HEK293 (cell line): ENCODE data around the gene ZNF33A.

Experiments
- CTCF ChIA-PET: fragments of 350-600 bp; formaldehyde crosslinking; extraction: SDS; loops from one replicate; lab custom pipeline; 2021; ENCODE audit warnings: antibody characterized with exemption; lab: Yijun Ruan, JAX
- POLR2A ChIA-PET: fragments of 300-600 bp; formaldehyde crosslinking; extraction: SDS; loops from one replicate; lab custom pipeline; 2020; ENCODE audit warnings: antibody characterized with exemption, inconsistent platforms; lab: Yijun Ruan, JAX
- H3K27ac ChIP-seq: fragments of 200-500 bp; sonication (Bioruptor generic); 2 replicates; pipeline ENCODE4 v1.5.1; 2014; ENCODE audit warnings: low read depth, low read length, control low read depth, inconsistent platforms; ENCODE audit errors: extremely low read depth
- H3K36me3 ChIP-seq, 2 experiments: fragments of 200-500 bp in 1 of 2; sonication (Bioruptor generic) in 1 of 2; 1 replicate in 1 of 2; 2 replicates in 1 of 2; pipeline ENCODE4 v1.5.1; 2014 to 2017; ENCODE audit warnings: inconsistent platforms in 2 of 2, low read length in 2 of 2; ENCODE audit not compliant: control insufficient read depth in 2 of 2, insufficient read depth in 1 of 2
- H3K4me1 ChIP-seq: fragments of 200-500 bp; sonication (Bioruptor generic); 2 replicates; pipeline ENCODE4 v1.5.1; 2014; ENCODE audit warnings: mild to moderate bottlenecking, low read length, inconsistent platforms; ENCODE audit not compliant: control insufficient read depth, insufficient read depth
- H3K4me3 ChIP-seq: 2 replicates; pipeline ENCODE4 v1.5.1; 2011; ENCODE audit warnings: low read depth, mild to moderate bottlenecking, control low read depth, low read length, moderate library complexity
- H3K9me3 ChIP-seq: fragments of 200-500 bp; sonication (Bioruptor generic); 2 replicates; pipeline ENCODE4 v1.5.1; 2014; ENCODE audit warnings: low read depth, low read length, inconsistent platforms; ENCODE audit not compliant: control insufficient read depth, insufficient read depth
- BCL11A ChIP-seq: fragments of 450-650 bp; formaldehyde crosslinking; IDR thresholded peaks from 2 replicates; pipeline ENCODE4 v1.5.1; 2016; ENCODE audit warnings: low read depth, missing biosample characterization, missing genetic modification characterization
- KLF8 ChIP-seq: fragments of 450-650 bp; formaldehyde crosslinking; IDR thresholded peaks from 2 replicates; pipeline ENCODE4 v1.5.1; 2016; ENCODE audit warnings: missing biosample characterization, missing genetic modification characterization
- SCRT1 ChIP-seq: fragments of 450-650 bp; formaldehyde crosslinking; IDR thresholded peaks from 2 replicates; pipeline ENCODE4 v1.5.1; 2016; ENCODE audit warnings: missing biosample characterization, missing genetic modification characterization, borderline replicate concordance
- YY1 ChIP-seq: fragments of 450-650 bp; formaldehyde crosslinking; IDR thresholded peaks from 2 replicates; pipeline ENCODE4 v1.5.1; 2018; ENCODE audit warnings: missing biosample characterization, missing genetic modification characterization
- ZBTB10 ChIP-seq: fragments of 450-650 bp; formaldehyde crosslinking; IDR thresholded peaks from 2 replicates; pipeline ENCODE4 v1.5.1; 2016; ENCODE audit warnings: missing biosample characterization, missing genetic modification characterization
- ZBTB44 ChIP-seq: fragments of 450-650 bp; IDR thresholded peaks from 2 replicates; pipeline ENCODE4 v1.5.1; 2018; ENCODE audit warnings: missing biosample characterization, mild to moderate bottlenecking, missing genetic modification characterization
- ZBTB48 ChIP-seq: fragments of 450-650 bp; formaldehyde crosslinking; IDR thresholded peaks from 2 replicates; pipeline ENCODE4 v1.5.1; 2016; ENCODE audit warnings: missing biosample characterization, missing genetic modification characterization
- ZBTB6 ChIP-seq: fragments of 450-650 bp; formaldehyde crosslinking; IDR thresholded peaks from 2 replicates; pipeline ENCODE4 v1.5.1; 2017; ENCODE audit warnings: missing biosample characterization, missing genetic modification characterization
- ZIC2 ChIP-seq: fragments of 450-650 bp; formaldehyde crosslinking; IDR thresholded peaks from 2 replicates; pipeline ENCODE4 v1.5.1; 2016; ENCODE audit warnings: missing biosample characterization, missing genetic modification characterization
- ZNF221 ChIP-seq: fragments of 450-650 bp; formaldehyde crosslinking; IDR thresholded peaks from 2 replicates; pipeline ENCODE4 v1.5.1; 2017; ENCODE audit warnings: missing biosample characterization, missing genetic modification characterization, borderline replicate concordance
- ZNF24 ChIP-seq: fragments of 450-650 bp; formaldehyde crosslinking; IDR thresholded peaks from 2 replicates; pipeline ENCODE4 v1.5.1; 2016; ENCODE audit warnings: missing biosample characterization, missing genetic modification characterization
- ZNF324 ChIP-seq: fragments of 450-650 bp; formaldehyde crosslinking; IDR thresholded peaks from 2 replicates; pipeline ENCODE4 v1.5.1; 2016; ENCODE audit warnings: missing biosample characterization, missing genetic modification characterization
- ZNF426 ChIP-seq: fragments of 450-650 bp; formaldehyde crosslinking; IDR thresholded peaks from 2 replicates; pipeline ENCODE4 v1.5.1; 2017; ENCODE audit warnings: missing biosample characterization, missing genetic modification characterization, mild to moderate bottlenecking, inconsistent platforms, moderate library complexity
- ZNF629 ChIP-seq: fragments of 450-650 bp; formaldehyde crosslinking; IDR thresholded peaks from 2 replicates; pipeline ENCODE4 v1.5.1; 2017; ENCODE audit warnings: missing biosample characterization, missing genetic modification characterization
- ZNF670 ChIP-seq: fragments of 450-650 bp; formaldehyde crosslinking; IDR thresholded peaks from 2 replicates; pipeline ENCODE4 v1.5.1; 2016; ENCODE audit warnings: missing biosample characterization, missing genetic modification characterization, low read depth
- ZNF707 ChIP-seq: fragments of 450-650 bp; formaldehyde crosslinking; IDR thresholded peaks from 2 replicates; pipeline ENCODE4 v1.5.1; 2016; ENCODE audit warnings: missing biosample characterization, missing genetic modification characterization
- ZNF76 ChIP-seq: fragments of 450-650 bp; formaldehyde crosslinking; IDR thresholded peaks from 2 replicates; pipeline ENCODE4; 2016; ENCODE audit warnings: low read depth, missing biosample characterization, missing genetic modification characterization, borderline replicate concordance
- ZXDB ChIP-seq: fragments of 450-650 bp; formaldehyde crosslinking; IDR thresholded peaks from 2 replicates; pipeline ENCODE4 v1.5.1; 2016; ENCODE audit warnings: missing biosample characterization, missing genetic modification characterization
- TF ChIP-seq, protein P1 (sequence below): fragments of 450-650 bp; formaldehyde crosslinking; IDR thresholded peaks from 2 replicates; pipeline ENCODE4 v1.5.1; 2017; ENCODE audit warnings: missing biosample characterization, missing genetic modification characterization
- TF ChIP-seq, protein P2 (sequence below): fragments of 450-650 bp; formaldehyde crosslinking; IDR thresholded peaks from 2 replicates; pipeline ENCODE4 v1.5.1; 2016; ENCODE audit warnings: missing biosample characterization, missing genetic modification characterization
- TF ChIP-seq, protein P3 (sequence below): fragments of 450-650 bp; formaldehyde crosslinking; IDR thresholded peaks from 2 replicates; pipeline ENCODE4 v1.5.1; 2016; ENCODE audit warnings: missing biosample characterization, missing genetic modification characterization

The ZNF33A gene

GRCh38 chr10:38093816-38094157 lies 83.3 kb downstream of the ZNF33A start (continued):
- no peak for TF ChIP-seq ZXDB
- no peak for TF ChIP-seq ZNF221 (tag by site-specific recombination)
- TF ChIP-seq, all 188 proteins: peak for 0

GRCh38 chr10:38094158-38094926 lies 83.9 kb downstream of the ZNF33A start, which contains the start of gene ZNF37A:
Gene ZNF37A, plus strand, starts transcription at chr10:38094337. Its CDS starts 2,281 bp downstream, at chr10:38096618.
- Histone ChIP-seq H3K36me3 (peaks cover 22 to 42% of the 10 kb centered on the region in 2 experiments), H3K9me3 (no peaks in the 10 kb centered on the region), H3K4me1 (no peaks in the 10 kb centered on the region; the same call in 1 of the 2 replicates), H3K27ac (peak within 1 kb of the TSS; percentile 47; the same call in 1 of the 2 replicates), H3K4me3 (peak within 1 kb of the TSS; percentile 72)
- CTCF ChIA-PET = no interaction called here
- POLR2A ChIA-PET = interaction anchor here (0.8 to 1.2 kb wide), 2 partner anchors 84 to 117 kb away, joined by 3 to 5 read pairs; partner anchors contain the start of gene ZNF33A
- TF ChIP-seq ZNF707 = no peak
- 0 out of 2 replicates have a peak, but pooled peaks have one; percentile 14 for TF ChIP-seq ZBTB6 (tag by site-specific recombination)
- peak; percentile 37; the same call in 1 of the 2 replicates for TF ChIP-seq ZBTB44 (tag by site-specific recombination)
- TF ChIP-seq ZNF670 (tag by site-specific recombination) = no peak
- TF ChIP-seq ZIC2 (tag by site-specific recombination) = no peak
- peak; percentile 82 for TF ChIP-seq ZXDB
- TF ChIP-seq SCRT1 = peak; percentile 49; the same call in 1 of the 2 replicates
- TF ChIP-seq ZNF324 = 0 out of 2 replicates have a peak, but pooled peaks have one; percentile 11
- no peak for TF ChIP-seq BCL11A (tag by site-specific recombination)
- TF ChIP-seq ZNF24 (tag by site-specific recombination) = no peak
- no peak for TF ChIP-seq ZBTB10 (tag by site-specific recombination)
- TF ChIP-seq YY1 (tag by site-specific recombination) = peak; percentile 37; the same call in 1 of the 2 replicates
- TF ChIP-seq ZNF426 (tag by site-specific recombination) = no peak
- TF ChIP-seq ZNF76 = peak; percentile 96
- 0 out of 2 replicates have a peak, but pooled peaks have one; percentile 17 for TF ChIP-seq KLF8 (tag by site-specific recombination)
- TF ChIP-seq, protein P1, sequence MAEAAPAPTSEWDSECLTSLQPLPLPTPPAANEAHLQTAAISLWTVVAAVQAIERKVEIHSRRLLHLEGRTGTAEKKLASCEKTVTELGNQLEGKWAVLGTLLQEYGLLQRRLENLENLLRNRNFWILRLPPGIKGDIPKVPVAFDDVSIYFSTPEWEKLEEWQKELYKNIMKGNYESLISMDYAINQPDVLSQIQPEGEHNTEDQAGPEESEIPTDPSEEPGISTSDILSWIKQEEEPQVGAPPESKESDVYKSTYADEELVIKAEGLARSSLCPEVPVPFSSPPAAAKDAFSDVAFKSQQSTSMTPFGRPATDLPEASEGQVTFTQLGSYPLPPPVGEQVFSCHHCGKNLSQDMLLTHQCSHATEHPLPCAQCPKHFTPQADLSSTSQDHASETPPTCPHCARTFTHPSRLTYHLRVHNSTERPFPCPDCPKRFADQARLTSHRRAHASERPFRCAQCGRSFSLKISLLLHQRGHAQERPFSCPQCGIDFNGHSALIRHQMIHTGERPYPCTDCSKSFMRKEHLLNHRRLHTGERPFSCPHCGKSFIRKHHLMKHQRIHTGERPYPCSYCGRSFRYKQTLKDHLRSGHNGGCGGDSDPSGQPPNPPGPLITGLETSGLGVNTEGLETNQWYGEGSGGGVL = peak; percentile 40; the same call in 1 of the 2 replicates
- TF ChIP-seq, protein P2, sequence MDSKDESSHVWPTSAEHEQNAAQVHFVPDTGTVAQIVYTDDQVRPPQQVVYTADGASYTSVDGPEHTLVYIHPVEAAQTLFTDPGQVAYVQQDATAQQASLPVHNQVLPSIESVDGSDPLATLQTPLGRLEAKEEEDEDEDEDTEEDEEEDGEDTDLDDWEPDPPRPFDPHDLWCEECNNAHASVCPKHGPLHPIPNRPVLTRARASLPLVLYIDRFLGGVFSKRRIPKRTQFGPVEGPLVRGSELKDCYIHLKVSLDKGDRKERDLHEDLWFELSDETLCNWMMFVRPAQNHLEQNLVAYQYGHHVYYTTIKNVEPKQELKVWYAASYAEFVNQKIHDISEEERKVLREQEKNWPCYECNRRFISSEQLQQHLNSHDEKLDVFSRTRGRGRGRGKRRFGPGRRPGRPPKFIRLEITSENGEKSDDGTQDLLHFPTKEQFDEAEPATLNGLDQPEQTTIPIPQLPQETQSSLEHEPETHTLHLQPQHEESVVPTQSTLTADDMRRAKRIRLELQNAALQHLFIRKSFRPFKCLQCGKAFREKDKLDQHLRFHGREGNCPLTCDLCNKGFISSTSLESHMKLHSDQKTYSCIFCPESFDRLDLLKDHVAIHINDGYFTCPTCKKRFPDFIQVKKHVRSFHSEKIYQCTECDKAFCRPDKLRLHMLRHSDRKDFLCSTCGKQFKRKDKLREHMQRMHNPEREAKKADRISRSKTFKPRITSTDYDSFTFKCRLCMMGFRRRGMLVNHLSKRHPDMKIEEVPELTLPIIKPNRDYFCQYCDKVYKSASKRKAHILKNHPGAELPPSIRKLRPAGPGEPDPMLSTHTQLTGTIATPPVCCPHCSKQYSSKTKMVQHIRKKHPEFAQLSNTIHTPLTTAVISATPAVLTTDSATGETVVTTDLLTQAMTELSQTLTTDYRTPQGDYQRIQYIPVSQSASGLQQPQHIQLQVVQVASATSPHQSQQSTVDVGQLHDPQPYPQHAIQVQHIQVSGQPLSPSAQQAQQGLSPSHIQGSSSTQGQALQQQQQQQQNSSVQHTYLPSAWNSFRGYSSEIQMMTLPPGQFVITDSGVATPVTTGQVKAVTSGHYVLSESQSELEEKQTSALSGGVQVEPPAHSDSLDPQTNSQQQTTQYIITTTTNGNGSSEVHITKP (tag by site-specific recombination) = no peak
- peak; percentile 33; the same call in 1 of the 2 replicates for TF ChIP-seq ZNF629
- TF ChIP-seq, protein P3, sequence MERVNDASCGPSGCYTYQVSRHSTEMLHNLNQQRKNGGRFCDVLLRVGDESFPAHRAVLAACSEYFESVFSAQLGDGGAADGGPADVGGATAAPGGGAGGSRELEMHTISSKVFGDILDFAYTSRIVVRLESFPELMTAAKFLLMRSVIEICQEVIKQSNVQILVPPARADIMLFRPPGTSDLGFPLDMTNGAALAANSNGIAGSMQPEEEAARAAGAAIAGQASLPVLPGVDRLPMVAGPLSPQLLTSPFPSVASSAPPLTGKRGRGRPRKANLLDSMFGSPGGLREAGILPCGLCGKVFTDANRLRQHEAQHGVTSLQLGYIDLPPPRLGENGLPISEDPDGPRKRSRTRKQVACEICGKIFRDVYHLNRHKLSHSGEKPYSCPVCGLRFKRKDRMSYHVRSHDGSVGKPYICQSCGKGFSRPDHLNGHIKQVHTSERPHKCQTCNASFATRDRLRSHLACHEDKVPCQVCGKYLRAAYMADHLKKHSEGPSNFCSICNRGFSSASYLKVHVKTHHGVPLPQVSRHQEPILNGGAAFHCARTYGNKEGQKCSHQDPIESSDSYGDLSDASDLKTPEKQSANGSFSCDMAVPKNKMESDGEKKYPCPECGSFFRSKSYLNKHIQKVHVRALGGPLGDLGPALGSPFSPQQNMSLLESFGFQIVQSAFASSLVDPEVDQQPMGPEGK = 0 out of 2 replicates have a peak, but pooled peaks have one; percentile 31
- peak; percentile 75 for TF ChIP-seq ZBTB48 (tag by site-specific recombination)
